Measurements from ENCODE around the gene SLC25A26. TPM values are rescaled to one million over a fixed set of nuclear protein-coding genes. Genes with fewer than 3 reads are reported as not detected.
"Not testable (repeated sequence)": the region's sequence is repeated elsewhere in the genome, so short reads cannot be mapped to it uniquely, and the experiment has no call there.

The SLC25A26 gene
- total RNA-seq, 1 donor from 2014 or later: 20.8 TPM

- no peak for DNase-seq
These were observed 191.4 kb downstream of the SLC25A26 start for GRCh38 chr3:66411961-66412887.

DNA sequence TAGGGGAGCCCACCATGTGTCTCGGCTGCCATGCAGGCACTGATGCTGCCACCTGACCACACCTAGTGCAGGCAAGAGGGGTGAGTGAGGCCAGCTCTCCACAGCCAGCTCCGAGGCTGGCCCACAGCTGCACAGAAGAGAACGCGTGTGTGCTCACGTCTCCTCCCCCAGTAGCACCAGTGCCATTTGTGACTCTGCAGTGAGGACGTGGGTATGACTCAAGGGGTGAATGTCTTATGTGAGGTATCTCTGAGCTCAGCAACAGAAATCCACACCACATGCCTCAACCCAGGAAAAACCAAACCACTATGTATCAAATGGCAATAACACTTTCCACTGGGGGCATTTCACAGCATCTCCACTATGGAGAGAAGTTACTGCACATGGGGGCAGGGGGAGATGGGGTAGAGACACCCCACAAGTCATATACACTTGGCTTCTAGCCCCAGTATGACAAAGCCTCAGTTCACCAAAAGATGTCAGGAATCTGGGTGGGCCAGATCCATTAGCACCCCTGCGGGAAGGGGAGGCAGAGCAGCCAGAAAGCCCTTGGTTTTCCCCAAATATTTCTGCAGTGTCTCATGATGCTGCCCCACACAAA is 192.4 kb downstream of the SLC25A26 start:
- DNase-seq: no peak

GRCh38 chr3:66414846-66415245 is 194.0 kb downstream of the SLC25A26 start:
- no peak for DNase-seq

GRCh38 chr3:66415867-66416428 is 195.1 kb downstream of the SLC25A26 start:
- no peak for DNase-seq

GRCh38 chr3:66416556-66417304 is 195.9 kb downstream of the SLC25A26 start:
- DNase-seq: no peak

GRCh38 chr3:66418475-66418931 is 197.7 kb downstream of the SLC25A26 start:
- no peak for DNase-seq

DNA sequence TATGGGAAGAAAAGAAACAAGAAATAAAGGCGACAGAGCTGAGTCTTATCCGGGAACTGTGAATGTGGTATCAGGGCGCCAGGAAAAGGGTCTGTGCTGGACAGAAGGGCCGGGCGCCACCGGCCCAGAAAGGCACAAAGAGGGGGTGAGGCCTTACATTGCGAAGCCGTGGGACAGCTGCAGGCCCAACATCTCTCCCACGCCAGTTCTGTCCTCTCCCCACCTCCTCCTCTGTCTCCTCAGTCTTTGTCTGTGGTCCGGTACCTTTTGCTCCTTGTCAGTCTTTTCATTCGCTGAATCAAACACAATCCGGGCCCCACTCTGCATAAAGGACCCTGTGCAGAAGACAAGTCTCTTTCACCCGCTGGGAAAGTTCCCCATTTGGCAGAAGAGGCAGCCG is 198.2 kb downstream of the SLC25A26 start:
- no peak for DNase-seq

DNA sequence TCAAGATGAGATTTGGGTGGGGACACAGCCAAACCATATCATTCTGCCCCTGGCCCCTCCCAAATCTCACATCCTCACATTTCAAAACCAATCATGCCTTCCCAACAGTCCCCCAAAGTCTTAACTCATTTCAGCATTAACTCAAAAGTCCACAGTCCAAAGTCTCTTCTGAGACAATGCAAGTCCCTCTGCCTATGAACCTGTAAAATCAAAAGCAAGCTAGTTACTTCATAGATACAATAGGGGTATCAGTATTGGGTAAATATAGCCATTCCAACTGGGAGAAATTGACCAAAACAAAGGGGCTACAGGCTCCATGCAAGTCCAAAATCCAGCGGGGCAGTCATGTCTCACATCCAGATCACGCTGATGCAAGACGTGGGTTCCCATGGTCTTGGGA is 200.3 kb downstream of the SLC25A26 start:
- not testable (repeated sequence) for DNase-seq

DNA sequence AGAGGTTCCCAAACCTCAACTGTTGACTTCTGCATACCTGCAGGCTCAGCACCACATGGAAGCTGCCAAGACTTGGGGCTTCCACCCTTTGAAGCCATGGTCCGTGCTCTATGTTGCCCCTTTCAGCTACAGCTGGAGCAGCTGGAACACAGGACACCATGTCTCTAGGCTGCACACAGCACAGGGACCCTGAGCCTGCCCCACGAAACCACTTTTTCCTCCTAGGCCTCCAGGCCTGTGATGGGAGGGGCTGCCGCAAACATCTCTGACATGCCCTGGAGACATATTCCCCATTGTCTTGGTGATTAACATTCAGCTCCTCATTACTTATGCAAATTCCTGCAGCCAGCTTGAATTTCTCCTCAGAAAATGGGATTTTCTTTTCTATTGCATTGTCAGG is 201.1 kb downstream of the SLC25A26 start:
- DNase-seq: not testable (repeated sequence)

DNA sequence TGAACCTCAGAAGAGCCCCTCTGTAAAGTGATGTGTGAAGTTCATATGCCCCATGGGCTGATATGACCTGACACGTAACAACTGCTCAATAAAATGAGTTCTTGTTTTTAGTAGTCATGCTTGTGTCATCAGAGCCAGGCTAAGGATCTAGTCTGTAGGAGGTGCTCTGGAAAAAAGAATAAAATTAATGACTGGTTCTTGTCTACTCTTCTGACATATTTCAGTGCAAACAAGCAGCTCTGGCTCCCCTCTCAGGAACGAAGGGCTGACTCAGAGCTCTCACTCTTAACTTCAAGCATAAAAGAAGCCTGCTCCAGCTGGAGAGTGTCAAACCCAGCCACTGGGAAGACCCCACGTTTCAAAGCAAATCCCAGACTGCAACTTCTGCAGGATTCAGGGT is 203.0 kb downstream of the SLC25A26 start:
- no peak for DNase-seq

- DNase-seq: no peak
These were observed 204.2 kb downstream of the SLC25A26 start for GRCh38 chr3:66425032-66425431.

DNA sequence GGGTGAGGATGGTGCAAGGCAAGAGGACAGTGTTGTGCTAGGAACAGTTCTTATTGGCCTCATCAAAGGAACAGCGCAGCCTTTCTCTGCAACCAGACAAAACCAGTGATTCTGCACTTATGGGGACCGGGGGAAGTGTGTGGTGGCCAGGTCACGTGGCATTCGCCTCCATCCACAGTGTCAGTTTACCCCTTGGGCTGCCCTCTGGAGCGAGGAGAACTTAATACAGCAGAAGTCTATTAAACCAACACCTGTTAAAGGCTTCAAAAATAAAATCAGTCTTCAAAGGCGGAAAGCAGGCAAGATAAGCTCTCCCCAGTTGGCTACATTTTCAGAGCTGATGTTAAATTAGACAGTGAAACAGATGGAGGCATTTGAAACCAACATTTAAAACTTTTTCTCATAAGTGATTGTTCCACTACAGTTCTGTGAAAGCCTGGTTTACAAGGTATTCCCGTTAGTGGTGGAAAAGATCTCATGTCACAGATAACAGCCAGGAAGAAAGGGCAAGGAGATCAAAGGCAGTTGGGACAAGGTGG is 204.8 kb downstream of the SLC25A26 start:
- no peak for DNase-seq

GRCh38 chr3:66426135-66426534 is 205.3 kb downstream of the SLC25A26 start:
- DNase-seq: no peak

- DNase-seq: no peak
These were observed 206.6 kb downstream of the SLC25A26 start for GRCh38 chr3:66427352-66427751.

DNA sequence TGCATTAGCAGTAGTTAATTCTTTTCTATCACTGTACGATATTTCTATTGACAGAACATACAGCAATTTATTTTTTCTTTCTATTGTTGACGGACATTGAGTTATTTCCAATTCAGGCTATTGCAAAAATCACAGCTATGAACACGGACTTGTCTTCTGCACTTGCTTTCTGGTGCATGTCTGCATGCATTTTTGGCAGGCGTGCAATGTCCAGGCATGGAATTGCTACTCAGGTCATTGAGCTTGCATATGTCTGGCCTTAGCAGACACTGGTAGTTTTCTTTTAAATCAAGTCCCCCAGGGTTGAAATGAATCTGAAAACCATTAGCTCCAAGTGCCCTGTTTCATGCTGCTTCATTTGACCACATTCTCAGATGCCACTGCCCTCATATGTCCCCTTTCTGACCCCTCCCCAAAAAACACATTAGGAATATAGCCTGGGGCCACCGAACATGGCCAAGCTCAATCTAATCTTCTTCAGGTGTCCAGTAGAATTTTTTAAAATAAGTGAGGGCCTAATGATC is 207.2 kb downstream of the SLC25A26 start:
- DNase-seq: no peak

Other genes starting within 250 kb of the SLC25A26 start
- 101 and 106 TPM in 2 replicates for gene MAGI1, start 182.1 kb upstream of the SLC25A26 start, total RNA-seq

All from dermis blood vessel endothelial cell (primary cell).